ENCODE data around the gene REC114. TPM values are rescaled to one million over a fixed set of nuclear protein-coding genes. Genes with fewer than 3 reads are reported as not detected.

REC114 gene
- total and polyA plus RNA-seq, 9 of the 15 experiments (the other 6 are each of a cell fraction or from before 2014, with no cell fraction given): 0.07 to 0.24 TPM; not detected in 7

- no peaks in the 10 kb centered on the region for H3K4me1 ChIP-seq (replicated peaks in 1 of 2; ENCODE audit: control insufficient read depth in 2 of 2, insufficient read depth in 2 of 2, low read length in 2 of 2)
- intact Hi-C loops (cut with micrococcal nuclease): no loop called here
- no TSS peak for BruUV-seq (replicated peaks)
- 4% methylated on average over 2 of the region's 2 CpGs for WGBS (ENCODE audit: insufficient coverage, low coverage, missing lambda C conversion rate)
- peaks cover 8 to 56% of the 10 kb centered on the region in 2 experiments; a peak in 4 of 5 replicates for H3K27me3 ChIP-seq (ENCODE audit: control insufficient read depth in 2 of 2, insufficient read depth in 2 of 2, low read length in 2 of 2)
- no peaks in the 10 kb centered on the region for H4K20me1 ChIP-seq (replicated peaks; ENCODE audit: control insufficient read depth, insufficient read depth, low read length)
- no peak for FAIRE-seq
- no peak overlapping the region for H3K4me2 ChIP-seq (ENCODE audit: insufficient read depth, low read length)
- H3K27ac ChIP-seq (ENCODE audit: extremely low read depth, low read depth, low read length): no peak overlapping the region
- H3K79me2 ChIP-seq (ENCODE audit: control insufficient read depth, insufficient read depth, low read length): no peaks in the 10 kb centered on the region
- ATAC-seq: no peak
- no peaks in the 10 kb centered on the region for H3K9me1 ChIP-seq (ENCODE audit: control insufficient read depth, insufficient read depth, low read length)
- no peak overlapping the region for H3K4me3 ChIP-seq
- no peak for DNase-seq (ENCODE audit: extremely low read depth in 1 of 4, low spot score in 3 of 4)
- CTCF ChIA-PET (ENCODE audit: low intra/inter-chr PET ratio): no interaction called here
- no peaks in the 10 kb centered on the region for H3K9me3 ChIP-seq (replicated peaks; ENCODE audit: control insufficient read depth, insufficient read depth, low read depth, low read length)
- H3K36me3 ChIP-seq (ENCODE audit: control insufficient read depth, insufficient read depth, low read length): no peaks in the 10 kb centered on the region
- H2AFZ ChIP-seq (ENCODE audit: low read depth, low read length): no peak overlapping the region
- in situ Hi-C loops (cut with MboI): no loop called here
- TF ChIP-seq ASH1L (IDR thresholded peaks at IDR 0.05; ENCODE audit: borderline replicate concordance, low read depth, partially characterized antibody) (no peak), RBM14 (IDR thresholded peaks at IDR 0.05; ENCODE audit: borderline replicate concordance, insufficient read depth, low read depth, low read length) (no peak), BRCA1 (IDR thresholded peaks at IDR 0.05) (no peak), BRCA1 (CRISPR knock-in tag; IDR thresholded peaks at IDR 0.05) (no peak), ZNF668 (CRISPR knock-in tag; IDR thresholded peaks at IDR 0.05) (no peak), TAF7 (tag; IDR thresholded peaks at IDR 0.05) (no peak), CC2D1A (IDR thresholded peaks at IDR 0.05) (no peak)
- no peak overlapping the region for H3K9ac ChIP-seq (ENCODE audit: insufficient read depth in 1 of 2, low read depth in 2 of 2, low read length in 2 of 2)
- POLR2A ChIA-PET: no interaction called here
Measured at GRCh38 chr15:73395671-73396070, 47.3 kb upstream of the REC114 start.

GRCh38 chr15:73397461-73397860, 45.5 kb upstream of the REC114 start:
- FAIRE-seq: no peak
- H3K9me3 ChIP-seq (replicated peaks; ENCODE audit: control insufficient read depth, insufficient read depth, low read depth, low read length): no peaks in the 10 kb centered on the region
- BruUV-seq (replicated peaks): no TSS peak
- no peaks in the 10 kb centered on the region for H4K20me1 ChIP-seq (replicated peaks; ENCODE audit: control insufficient read depth, insufficient read depth, low read length)
- no peak overlapping the region for H2AFZ ChIP-seq (ENCODE audit: low read depth, low read length)
- H3K79me2 ChIP-seq (ENCODE audit: control insufficient read depth, insufficient read depth, low read length): no peaks in the 10 kb centered on the region
- no peak overlapping the region for H3K27ac ChIP-seq (ENCODE audit: extremely low read depth, low read depth, low read length)
- intact Hi-C loops (cut with micrococcal nuclease): no loop called here
- POLR2A ChIA-PET: no interaction called here
- 0% methylated on average over 5 of the region's 5 CpGs for WGBS (ENCODE audit: insufficient coverage, low coverage, missing lambda C conversion rate)
- no peaks in the 10 kb centered on the region for H3K4me1 ChIP-seq (replicated peaks in 1 of 2; ENCODE audit: control insufficient read depth in 2 of 2, insufficient read depth in 2 of 2, low read length in 2 of 2)
- H3K4me2 ChIP-seq (ENCODE audit: insufficient read depth, low read length): no peak overlapping the region
- CTCF ChIA-PET (ENCODE audit: low intra/inter-chr PET ratio): no interaction called here
- in situ Hi-C loops (cut with MboI): no loop called here
- no peak overlapping the region for H3K4me3 ChIP-seq
- ATAC-seq: no peak
- H3K9ac ChIP-seq (ENCODE audit: insufficient read depth in 1 of 2, low read depth in 2 of 2, low read length in 2 of 2): no peak overlapping the region
- no peaks in the 10 kb centered on the region for H3K9me1 ChIP-seq (ENCODE audit: control insufficient read depth, insufficient read depth, low read length)
- DNase-seq (ENCODE audit: extremely low read depth in 1 of 4, low spot score in 3 of 4): no peak
- no peaks in the 10 kb centered on the region for H3K36me3 ChIP-seq (ENCODE audit: control insufficient read depth, insufficient read depth, low read length)
- H3K27me3 ChIP-seq (ENCODE audit: control insufficient read depth in 2 of 2, insufficient read depth in 2 of 2, low read length in 2 of 2): peaks cover 8 to 49% of the 10 kb centered on the region in 2 experiments; a peak in 4 of 5 replicates
- no peak for TF ChIP-seq CEBPZ (IDR thresholded peaks at IDR 0.05; ENCODE audit: borderline replicate concordance, low read depth, low read length)
- no peak for TF ChIP-seq KAT7 (CRISPR knock-in tag; IDR thresholded peaks at IDR 0.05; ENCODE audit: borderline replicate concordance)
- no peak for TF ChIP-seq MTA1 (IDR thresholded peaks at IDR 0.05; ENCODE audit: borderline replicate concordance)
- TF ChIP-seq EHMT2 (IDR thresholded peaks at IDR 0.05): no peak
- TF ChIP-seq ZBTB2 (IDR thresholded peaks at IDR 0.05): no peak
- TF ChIP-seq ETV6 (IDR thresholded peaks at IDR 0.05; ENCODE audit: borderline replicate concordance in 1 of 2, low read depth in 2 of 2, low read length in 1 of 2): no peak
- TF ChIP-seq ETV6 (CRISPR knock-in tag; IDR thresholded peaks at IDR 0.05; ENCODE audit: borderline replicate concordance): no peak

Data from K562 (cell line).